GM18499 (cell line): ENCODE results near the gene KIF5C.

ENCODE experiments used
- ATAC-seq: cut with Tn5 transposase; IDR thresholded peaks from one replicate; pipeline ENCODE4 v1.9.1; 2021; ENCODE audit warnings: moderate number of reproducible peaks; ENCODE audit not compliant: insufficient read depth, unreplicated experiment

KIF5C gene

DNA sequence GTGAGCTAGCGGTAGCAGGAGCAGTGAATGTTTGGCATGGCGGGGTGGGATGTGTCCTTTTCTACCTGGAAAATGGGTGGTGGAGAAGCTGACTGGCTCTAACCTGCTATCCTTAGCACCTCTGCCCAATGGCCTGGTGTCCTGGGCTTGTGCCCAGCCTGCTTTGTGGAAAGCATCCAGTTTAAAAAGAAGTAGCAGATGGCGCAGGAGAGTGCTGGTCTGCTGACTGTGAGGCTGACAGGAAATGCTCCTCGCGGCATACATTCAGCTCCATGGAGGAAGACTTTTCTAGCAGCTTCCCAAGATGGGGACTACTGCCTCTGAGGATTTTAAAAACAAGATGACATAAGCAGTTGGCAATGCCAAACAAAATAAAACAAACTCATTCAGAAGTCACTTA, 107.3 kb downstream of the KIF5C start:
- ATAC-seq = no peak

GRCh38 chr2:148983896-148984295, 108.9 kb downstream of the KIF5C start:
- no peak for ATAC-seq

DNA sequence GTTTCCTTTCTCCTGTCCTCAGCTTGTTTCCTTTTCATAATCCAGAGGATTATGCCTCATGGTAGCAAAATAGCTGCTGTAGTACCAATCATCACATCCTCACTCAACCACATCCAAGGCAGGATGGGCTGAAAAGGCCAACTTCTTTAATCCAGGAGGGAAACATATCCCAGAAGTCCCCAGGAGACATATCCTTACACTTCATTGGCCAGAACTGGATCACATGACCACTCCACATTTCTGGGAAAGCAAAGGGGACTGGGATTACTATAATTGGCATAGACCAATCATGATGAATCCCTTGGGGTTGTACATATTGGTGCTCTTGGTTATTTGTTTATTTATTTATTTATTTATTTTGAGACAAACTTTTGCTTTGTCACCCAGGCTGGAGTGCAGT, 109.4 kb downstream of the KIF5C start:
- no peak for ATAC-seq

DNA sequence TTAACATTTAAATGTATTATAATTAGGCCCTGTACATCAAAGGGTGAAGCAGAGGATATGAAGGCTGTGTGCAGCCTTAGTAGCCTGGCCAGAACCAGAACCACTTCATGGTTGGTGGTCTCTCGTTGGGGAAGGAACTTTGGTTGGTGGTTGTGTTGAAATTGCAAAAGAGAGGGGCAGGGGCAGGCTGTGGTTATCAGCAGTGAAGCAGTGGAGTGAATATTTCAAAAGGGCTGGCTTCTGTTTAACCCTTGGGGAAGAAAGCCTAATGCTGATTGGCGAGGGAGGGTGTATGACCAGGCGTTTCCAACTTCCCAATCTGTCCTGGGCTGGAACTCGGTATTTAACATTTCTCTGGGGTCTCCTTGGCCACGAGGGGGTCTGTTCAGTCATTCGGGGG, 112.3 kb downstream of the KIF5C start:
- ATAC-seq = no peak

DNA sequence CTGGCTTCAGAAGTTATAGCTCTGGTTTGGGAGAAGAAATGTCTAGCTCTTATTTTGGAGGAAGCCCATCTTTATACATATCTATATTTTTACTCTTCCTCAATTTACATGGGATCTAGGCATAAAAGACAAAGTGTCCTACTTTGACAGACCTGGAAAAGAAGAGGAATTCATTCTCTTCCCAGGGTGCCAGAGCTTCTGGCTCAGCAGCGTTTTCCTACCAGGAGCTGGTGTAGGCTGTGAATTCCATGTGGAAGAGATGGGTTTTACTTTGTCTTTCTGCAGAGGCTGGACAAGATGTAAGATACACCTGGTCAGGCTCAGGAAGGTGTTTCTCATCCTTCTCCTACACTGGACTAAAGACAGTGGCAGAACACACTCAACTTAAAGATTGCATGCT, 113.3 kb downstream of the KIF5C start:
- no peak for ATAC-seq

DNA sequence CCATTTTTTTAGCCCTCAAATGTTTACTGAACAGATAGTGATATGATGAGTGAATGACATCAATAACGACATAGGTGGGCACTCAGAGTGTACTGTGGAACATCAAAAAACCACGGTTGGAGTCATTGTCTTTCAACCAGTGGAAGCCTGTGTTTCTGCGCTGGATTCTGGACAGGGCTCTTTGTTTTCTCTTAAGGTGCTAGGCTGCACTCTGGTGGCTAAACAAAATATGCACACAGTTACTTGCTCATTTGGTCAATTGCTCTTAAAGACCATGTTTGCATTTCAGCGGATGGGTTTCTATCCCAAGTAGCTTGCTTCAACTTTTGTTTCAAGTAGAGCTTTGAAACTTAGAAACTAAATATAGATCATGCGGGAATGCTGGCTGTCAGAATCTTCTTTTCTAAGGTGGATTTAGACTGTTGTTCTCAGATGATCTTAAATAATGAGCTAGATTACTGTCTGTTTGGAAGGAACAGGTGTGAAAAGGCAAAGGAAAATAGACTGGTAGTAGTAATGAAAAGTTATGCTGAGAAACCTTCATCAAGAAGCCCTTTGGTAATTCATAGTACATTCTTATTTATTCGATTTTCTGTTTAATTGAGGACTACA, 115.0 kb downstream of the KIF5C start:
- ATAC-seq = peak; percentile 94

DNA sequence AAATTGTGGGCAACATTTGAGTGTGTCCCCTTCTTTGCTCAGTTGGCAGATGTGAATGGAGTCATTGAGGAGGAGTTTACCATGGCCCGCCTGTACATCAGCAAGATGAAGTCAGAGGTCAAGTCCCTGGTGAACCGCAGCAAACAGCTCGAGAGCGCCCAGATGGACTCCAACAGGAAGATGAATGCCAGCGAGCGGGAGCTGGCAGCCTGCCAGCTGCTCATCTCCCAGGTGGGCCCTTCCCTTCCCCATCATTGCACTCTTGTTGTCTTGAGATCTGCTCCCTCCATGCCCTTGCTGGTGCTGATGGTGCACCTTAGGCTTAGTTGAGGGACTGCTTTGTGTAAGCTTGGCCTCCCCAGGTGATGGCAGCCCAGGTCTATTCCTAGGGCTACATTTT, 115.9 kb downstream of the KIF5C start:
- ATAC-seq = no peak

DNA sequence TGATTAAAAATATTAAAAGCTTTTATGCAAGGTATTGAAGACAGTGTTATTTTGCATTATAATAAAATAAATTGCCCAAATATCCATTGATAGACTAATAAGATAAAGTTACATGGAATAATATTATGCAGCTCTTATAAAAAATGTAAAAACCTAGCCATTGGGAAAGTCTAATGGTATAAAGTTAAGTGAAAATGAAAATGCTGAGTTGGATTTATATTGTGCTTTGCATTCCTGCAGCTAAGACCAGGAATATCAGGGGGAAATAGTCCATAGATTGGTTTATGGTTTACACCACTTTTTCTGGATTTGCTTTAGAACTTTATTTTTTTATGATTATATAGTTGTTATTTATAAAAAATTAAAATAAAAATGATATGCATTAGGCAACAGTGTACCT, 117.4 kb downstream of the KIF5C start:
- ATAC-seq = no peak

- no peak for ATAC-seq
These were observed 118.3 kb downstream of the KIF5C start for GRCh38 chr2:148993351-148993750.

- ATAC-seq = no peak
These were observed 119.3 kb downstream of the KIF5C start for GRCh38 chr2:148994341-148994740.

DNA sequence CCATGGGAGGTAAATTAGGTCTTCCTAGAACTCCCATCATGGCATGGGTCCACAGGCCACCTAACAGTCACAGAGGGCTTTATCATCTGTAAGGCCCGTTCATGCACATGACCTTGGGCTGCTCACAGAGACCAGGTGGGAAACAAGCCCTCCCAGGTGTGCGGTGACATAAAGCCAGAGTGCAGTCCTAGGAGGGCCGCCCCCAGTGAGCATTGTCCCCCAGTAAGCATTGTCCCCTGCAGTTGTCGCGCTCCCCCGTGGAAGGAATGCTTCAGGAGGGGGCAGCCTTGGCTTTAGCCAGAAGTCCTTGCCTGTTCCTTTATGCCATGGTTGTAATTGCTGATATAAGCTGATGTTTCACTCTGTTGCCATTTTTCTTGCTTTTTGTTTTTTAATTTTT, 121.8 kb downstream of the KIF5C start:
- ATAC-seq = no peak

DNA sequence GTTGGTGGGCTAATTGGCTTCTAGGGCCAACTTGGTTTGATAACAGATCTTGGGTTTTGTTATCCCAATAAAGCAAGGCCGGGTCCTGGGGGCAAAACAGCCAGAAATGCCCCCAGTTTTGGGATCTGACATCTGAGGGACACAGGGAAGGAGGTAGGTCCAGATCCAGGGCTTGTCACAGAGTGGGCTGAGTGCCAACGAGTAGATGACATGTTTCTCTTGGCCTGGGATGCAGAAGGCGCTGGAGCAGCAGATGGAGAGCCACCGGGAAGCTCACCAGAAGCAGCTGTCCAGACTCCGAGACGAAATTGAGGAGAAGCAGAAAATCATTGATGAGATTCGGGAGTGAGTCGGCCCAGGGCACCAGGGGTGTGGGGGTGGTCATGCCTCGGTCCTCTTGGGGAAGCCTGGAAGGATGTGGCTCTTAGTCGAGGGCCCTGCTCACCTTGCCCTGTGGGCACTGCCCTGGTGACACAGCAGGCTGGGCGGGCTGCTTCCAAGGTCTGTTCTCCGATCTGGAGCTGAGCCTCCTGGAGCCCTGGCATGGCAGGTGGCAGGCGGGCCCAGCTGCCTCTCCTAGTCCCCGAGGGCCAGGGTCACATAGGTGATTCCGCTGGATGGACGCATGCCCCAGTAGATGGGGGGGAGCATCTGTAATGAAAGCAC, 123.3 kb downstream of the KIF5C start:
- no peak for ATAC-seq

DNA sequence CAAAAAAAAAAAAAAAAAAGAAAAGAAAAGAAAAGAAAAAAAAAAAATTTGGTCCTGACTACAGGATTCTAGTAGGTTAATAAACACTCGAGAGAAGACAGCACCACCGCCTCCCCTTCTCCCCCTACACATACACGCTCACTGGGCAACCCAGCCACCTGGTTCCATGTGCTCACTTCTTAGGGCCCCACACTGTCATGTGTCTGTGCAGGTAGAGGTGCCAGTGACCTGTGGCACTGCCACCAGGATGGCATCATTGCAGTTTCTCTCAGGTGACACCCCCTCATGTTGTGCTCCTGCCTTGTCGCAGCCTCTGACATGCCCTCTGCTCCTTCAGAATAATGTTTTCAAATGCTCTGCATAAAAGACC, 123.8 kb downstream of the KIF5C start:
- ATAC-seq = no peak

DNA sequence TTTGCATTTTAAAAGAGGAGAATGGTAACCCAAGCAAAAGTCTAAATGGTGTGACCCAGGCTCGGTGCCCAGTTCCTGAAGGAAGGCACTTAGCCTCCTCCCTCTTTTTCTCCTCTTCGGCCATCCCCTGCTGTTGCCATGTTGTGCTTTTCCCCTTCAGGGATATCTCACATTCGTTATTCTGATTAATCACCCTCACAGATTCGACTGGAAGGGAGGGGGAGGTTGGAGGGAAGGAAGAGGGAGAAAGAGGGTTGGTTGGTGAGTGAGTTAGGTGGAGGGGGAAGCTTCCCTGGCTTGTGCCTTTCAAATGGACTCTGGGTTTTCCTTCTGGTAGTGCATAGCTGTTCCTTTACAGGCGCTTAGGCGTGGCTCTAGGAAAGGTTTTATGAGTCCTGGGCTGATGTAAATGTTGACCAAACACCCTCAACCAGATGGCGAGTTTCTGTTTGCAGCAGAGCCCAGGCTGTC, 124.5 kb downstream of the KIF5C start:
- no peak for ATAC-seq

DNA sequence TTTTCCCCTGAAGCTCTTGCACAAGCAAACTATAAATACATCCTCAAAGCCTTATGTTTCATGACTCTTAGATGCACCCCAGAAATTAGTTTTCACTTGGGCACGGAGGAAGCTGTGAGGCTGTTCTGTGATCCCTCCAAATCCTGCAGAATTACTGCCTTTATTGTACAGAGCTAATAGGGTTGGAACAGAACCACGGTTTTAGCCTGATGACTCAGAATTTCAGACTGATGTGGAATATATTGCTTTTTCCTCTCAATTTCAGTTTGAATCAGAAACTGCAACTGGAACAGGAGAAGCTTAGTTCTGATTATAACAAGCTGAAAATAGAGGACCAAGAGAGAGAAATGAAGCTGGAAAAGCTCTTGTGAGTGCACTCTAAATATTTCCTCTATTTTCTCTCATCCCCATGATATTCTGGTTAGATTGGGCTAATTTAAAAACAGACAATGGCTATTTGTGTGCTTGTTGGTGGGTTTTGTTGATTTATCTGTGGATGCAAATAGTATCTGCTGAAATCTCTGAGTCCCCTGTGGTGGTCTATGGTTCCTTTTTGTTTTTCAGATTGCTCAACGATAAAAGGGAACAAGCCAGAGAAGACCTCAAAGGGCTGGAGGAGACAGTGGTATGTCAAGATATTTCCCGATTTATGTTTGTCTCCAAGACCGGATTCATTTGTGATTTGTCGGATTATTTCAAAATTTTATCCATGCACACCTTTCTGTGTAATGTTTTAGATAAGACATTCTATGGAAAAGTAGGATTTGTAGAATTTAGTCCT, 125.3 kb downstream of the KIF5C start:
- no peak for ATAC-seq

DNA sequence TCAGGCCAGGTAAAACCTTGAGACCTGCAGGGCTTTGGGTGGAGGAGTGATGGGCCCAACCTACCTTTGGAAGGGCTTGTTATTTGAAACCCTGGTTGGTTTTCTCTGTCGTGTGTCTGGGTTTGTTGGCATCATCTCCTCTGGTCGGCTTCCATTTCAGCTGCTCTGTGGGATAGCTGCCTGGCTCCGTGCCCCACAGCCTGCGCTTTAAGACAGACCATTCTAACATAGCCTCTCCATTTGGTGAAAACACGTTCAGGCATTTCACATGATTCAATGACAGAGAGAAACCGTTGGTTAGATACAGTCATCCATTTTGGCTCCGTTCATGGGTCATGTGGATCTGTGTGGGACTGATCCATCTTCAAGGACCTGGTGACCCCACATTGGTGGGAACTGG, 126.5 kb downstream of the KIF5C start:
- ATAC-seq = no peak

DNA sequence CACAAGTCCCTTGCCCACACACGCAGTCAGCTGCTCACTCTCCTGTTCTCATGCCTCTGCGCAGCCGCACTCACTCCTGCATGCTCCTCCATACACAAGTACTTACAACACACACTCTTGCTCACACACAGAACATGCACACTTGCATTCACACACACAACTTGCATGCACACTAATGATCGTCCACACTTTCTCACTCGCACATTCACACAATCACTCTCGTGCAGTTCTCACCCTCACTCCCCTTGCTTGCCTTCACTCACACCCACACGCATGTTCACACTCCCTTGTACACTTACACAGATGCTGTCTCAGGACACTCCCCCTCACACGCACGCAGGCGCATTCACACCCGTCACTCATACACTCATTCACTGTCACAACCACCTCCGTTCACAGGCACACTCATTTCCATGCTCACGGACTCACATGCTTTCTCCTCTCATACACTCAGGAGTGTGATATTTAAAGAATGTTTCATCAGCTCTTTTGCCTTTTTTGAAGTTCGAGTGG, 127.4 kb downstream of the KIF5C start:
- no peak for ATAC-seq

DNA sequence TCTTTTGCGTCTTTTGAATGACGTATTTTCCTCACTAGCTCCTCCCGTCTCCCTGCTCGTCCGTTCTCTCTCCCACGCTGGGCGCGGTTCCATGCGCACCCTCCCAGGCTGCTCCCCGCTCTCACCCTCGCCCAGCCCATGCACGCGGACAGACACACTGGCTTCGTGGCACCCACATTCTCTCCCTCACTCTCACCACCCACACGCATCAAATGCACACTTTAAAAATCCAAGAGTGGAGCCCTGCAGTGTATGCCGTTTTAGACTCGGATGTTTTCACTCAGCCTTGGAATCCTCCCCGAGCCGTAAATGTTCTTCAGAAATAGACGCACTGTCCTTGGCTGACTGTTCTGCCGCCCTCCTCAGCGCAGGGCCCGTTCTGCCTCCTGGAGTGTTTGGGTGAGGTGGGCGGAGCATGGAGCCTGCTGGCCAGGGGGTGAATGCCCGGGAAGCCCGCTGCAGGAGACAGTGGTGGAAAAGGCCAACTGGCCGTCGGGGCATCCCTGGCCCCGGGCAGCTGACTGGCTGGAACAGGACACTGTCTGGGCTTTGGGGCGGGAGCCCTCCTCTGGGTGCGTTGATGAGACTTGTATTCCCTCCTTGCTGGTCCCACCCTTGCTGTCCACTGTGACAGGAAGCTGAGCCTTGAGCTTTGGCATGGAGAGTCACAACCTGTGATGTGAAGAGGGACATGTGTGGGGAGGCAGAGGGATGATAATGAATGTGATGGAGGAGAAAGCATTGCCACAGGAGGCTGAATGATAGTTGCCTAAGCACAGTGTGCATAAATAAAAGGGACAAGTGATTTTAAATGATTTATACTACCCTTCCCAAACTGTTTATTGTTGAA, 128.1 kb downstream of the KIF5C start:
- ATAC-seq = no peak

GRCh38 chr2:149004836-149005235, 129.8 kb downstream of the KIF5C start:
- ATAC-seq = no peak

DNA sequence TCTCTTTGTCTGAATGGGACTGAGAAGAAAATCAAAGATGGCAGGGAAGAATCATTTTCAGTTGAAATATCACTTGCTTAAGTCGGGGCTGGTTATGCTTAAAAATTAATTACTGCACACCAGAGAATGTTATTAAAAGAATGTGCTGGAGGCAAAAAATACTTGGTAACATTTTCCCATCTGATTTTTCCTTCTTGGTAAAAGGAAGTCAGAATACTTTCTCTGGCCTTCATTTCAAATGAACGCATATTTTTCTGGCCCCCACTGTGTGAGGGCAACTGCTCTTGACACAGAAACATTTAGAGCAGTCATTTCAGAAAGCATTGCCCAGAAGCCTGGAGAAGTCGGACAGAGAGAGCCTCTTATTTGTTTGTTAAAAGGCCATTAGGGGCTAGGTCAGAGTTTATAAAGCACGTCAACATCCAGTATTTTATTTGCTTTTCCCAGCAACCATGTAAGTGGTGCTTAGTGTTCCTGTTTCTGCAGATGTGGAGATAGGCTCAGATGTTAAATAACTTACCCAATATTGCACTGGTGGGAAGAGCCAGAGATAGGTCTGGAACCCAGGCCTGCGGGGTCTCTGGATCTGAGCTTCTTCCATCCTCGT, 130.5 kb downstream of the KIF5C start:
- ATAC-seq = no peak
